Parathyroid adenoma (tissue), 2 donors: ENCODE data around the gene SIGLEC9.

Experiments
- H2AFZ ChIP-seq: fragments of 300-600 bp; sonication (generic); one replicate; pipeline ENCODE4 v1.7.0; 2017; ENCODE audit warnings: antibody characterized with exemption, mild to moderate bottlenecking
- H3K27ac ChIP-seq: fragments of 300-600 bp; sonication (generic); one replicate; pipeline ENCODE4 v1.7.0; 2017
- H3K27me3 ChIP-seq: fragments of 300-600 bp; sonication (generic); one replicate; pipeline ENCODE4 v1.7.0; 2017; ENCODE audit warnings: low read length; ENCODE audit not compliant: control insufficient read depth, insufficient read depth
- H3K36me3 ChIP-seq: fragments of 300-600 bp; sonication (generic); one replicate; pipeline ENCODE4 v1.7.0; 2017; ENCODE audit warnings: low read length; ENCODE audit not compliant: control insufficient read depth, insufficient read depth
- H3K4me1 ChIP-seq: fragments of 300-600 bp; sonication (generic); one replicate; pipeline ENCODE4 v1.7.0; 2017; ENCODE audit warnings: control low read depth
- H3K4me2 ChIP-seq: fragments of 300-600 bp; sonication (generic); one replicate; pipeline ENCODE4 v1.7.0; 2017; ENCODE audit warnings: low read length
- H3K4me3 ChIP-seq: fragments of 300-600 bp; sonication (generic); one replicate; pipeline ENCODE4 v1.7.0; 2017; ENCODE audit warnings: low read depth, low read length
- H3K79me2 ChIP-seq: fragments of 300-600 bp; sonication (generic); one replicate; pipeline ENCODE4 v1.7.0; 2017; ENCODE audit warnings: control low read depth
- H3K9ac ChIP-seq: fragments of 300-600 bp; sonication (generic); one replicate; pipeline ENCODE4 v1.7.0; 2017; ENCODE audit warnings: mild to moderate bottlenecking
- H3K9me3 ChIP-seq: fragments of 300-600 bp; sonication (generic); one replicate; pipeline ENCODE4 v1.7.0; 2017; ENCODE audit warnings: low read length; ENCODE audit not compliant: control insufficient read depth
- TF ChIP-seq, protein P1 (sequence below): fragments of 300-600 bp; sonication (generic); IDR thresholded peaks from one replicate; pipeline ENCODE4 v1.7.0; 2017; ENCODE audit warnings: antibody characterized with exemption, mild to moderate bottlenecking
- donor health status: primary hyperparathyroidism.

The SIGLEC9 gene

DNA sequence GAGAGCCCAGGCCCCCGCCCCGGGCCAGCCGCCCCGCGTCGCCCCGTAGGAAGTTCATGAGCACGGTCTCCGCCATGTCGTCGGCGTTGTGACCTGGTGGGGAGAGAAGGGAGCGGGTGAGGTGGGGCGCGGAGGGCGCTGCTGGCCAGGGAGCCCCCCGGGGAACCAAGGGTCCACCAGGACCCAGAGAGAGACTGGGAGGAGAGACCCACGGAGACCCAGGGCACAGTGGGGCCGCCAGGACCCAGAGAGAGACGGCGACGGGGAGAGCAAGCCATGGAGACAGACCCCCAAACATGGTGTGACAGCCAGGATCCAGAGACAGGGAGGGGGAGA lies 25.7 kb upstream of the SIGLEC9 start:
- Histone ChIP-seq H3K4me2 (no peak overlapping the region), H3K9ac (no peak overlapping the region), H3K4me1 (peaks cover 7% of the 10 kb centered on the region), H2AFZ (no peak overlapping the region), H3K27me3 (no peaks in the 10 kb centered on the region), H3K79me2 (peaks cover 5% of the 10 kb centered on the region), H3K9me3 (no peaks in the 10 kb centered on the region), H3K27ac (no peak overlapping the region), H3K4me3 (no peak overlapping the region), H3K36me3 (no peaks in the 10 kb centered on the region)
- TF ChIP-seq, protein P1, sequence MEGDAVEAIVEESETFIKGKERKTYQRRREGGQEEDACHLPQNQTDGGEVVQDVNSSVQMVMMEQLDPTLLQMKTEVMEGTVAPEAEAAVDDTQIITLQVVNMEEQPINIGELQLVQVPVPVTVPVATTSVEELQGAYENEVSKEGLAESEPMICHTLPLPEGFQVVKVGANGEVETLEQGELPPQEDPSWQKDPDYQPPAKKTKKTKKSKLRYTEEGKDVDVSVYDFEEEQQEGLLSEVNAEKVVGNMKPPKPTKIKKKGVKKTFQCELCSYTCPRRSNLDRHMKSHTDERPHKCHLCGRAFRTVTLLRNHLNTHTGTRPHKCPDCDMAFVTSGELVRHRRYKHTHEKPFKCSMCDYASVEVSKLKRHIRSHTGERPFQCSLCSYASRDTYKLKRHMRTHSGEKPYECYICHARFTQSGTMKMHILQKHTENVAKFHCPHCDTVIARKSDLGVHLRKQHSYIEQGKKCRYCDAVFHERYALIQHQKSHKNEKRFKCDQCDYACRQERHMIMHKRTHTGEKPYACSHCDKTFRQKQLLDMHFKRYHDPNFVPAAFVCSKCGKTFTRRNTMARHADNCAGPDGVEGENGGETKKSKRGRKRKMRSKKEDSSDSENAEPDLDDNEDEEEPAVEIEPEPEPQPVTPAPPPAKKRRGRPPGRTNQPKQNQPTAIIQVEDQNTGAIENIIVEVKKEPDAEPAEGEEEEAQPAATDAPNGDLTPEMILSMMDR: no peak

- Histone ChIP-seq H3K27me3 (no peaks in the 10 kb centered on the region), H3K4me1 (peaks cover 7% of the 10 kb centered on the region), H3K9me3 (no peaks in the 10 kb centered on the region), H3K27ac (no peak overlapping the region), H3K79me2 (peaks cover 16% of the 10 kb centered on the region), H3K4me2 (no peak overlapping the region), H3K4me3 (no peak overlapping the region), H2AFZ (no peak overlapping the region), H3K36me3 (no peaks in the 10 kb centered on the region), H3K9ac (no peak overlapping the region)
- TF ChIP-seq, protein P1: no peak
Measured at GRCh38 chr19:51100601-51101000, 24.1 kb upstream of the SIGLEC9 start.

GRCh38 chr19:51101171-51101865 lies 23.4 kb upstream of the SIGLEC9 start:
- Histone ChIP-seq H3K4me3 (no peak overlapping the region), H3K27me3 (no peaks in the 10 kb centered on the region), H3K4me1 (peaks cover 7% of the 10 kb centered on the region), H3K27ac (no peak overlapping the region), H3K4me2 (no peak overlapping the region), H2AFZ (no peak overlapping the region), H3K9ac (no peak overlapping the region), H3K36me3 (no peaks in the 10 kb centered on the region), H3K9me3 (no peaks in the 10 kb centered on the region), H3K79me2 (peaks cover 21% of the 10 kb centered on the region)
- TF ChIP-seq, protein P1: no peak

GRCh38 chr19:51102991-51103390 lies 21.7 kb upstream of the SIGLEC9 start:
- no peak overlapping the region for H3K4me3 ChIP-seq
- no peak overlapping the region for H2AFZ ChIP-seq
- H3K36me3 ChIP-seq: no peaks in the 10 kb centered on the region
- TF ChIP-seq, protein P1: no peak
- H3K9ac ChIP-seq: no peak overlapping the region
- peaks cover 8% of the 10 kb centered on the region for H3K4me1 ChIP-seq
- H3K27ac ChIP-seq: no peak overlapping the region
- H3K9me3 ChIP-seq: no peaks in the 10 kb centered on the region
- H3K27me3 ChIP-seq: no peaks in the 10 kb centered on the region
- H3K79me2 ChIP-seq: peaks cover 35% of the 10 kb centered on the region
- H3K4me2 ChIP-seq: no peak overlapping the region

DNA sequence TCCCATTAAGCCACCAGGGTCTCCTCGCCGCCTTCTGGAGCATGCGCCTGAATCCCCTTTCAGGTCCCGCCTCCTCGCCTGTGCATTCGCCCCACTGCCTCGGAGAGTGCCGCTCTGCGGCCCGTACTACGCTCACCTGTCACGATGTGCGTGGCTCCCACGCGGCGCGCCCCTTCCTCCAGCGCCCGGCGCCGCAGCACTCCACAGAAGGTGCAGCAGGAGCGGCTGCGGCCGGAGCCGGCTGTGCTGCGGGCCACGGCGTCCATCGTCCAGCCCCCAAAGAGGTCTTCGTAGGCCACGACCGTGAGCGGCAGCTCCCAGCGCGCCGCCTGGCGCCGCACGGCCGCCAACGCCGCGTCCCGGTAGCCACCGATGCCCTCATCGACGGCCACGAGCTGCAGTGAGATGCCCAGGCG lies 20.8 kb upstream of the SIGLEC9 start:
- TF ChIP-seq, protein P1: no peak
- no peak overlapping the region for H3K9ac ChIP-seq
- no peaks in the 10 kb centered on the region for H3K36me3 ChIP-seq
- H3K4me2 ChIP-seq: no peak overlapping the region
- H3K79me2 ChIP-seq: peaks cover 36% of the 10 kb centered on the region
- H3K4me1 ChIP-seq: peaks cover 8% of the 10 kb centered on the region
- no peak overlapping the region for H2AFZ ChIP-seq
- no peaks in the 10 kb centered on the region for H3K27me3 ChIP-seq
- no peak overlapping the region for H3K4me3 ChIP-seq
- H3K9me3 ChIP-seq: no peaks in the 10 kb centered on the region
- no peak overlapping the region for H3K27ac ChIP-seq
